HepG2 (cell line): ENCODE measurements around the gene OSBPL3. TPM values are rescaled to one million over a fixed set of nuclear protein-coding genes. Genes with fewer than 3 reads are reported as not detected.

Source experiments
- CBFB ChIP-seq: sonication (generic); formaldehyde crosslinking; IDR thresholded peaks from 2 replicates; pipeline ENCODE4 v1.4.0; 2020; ENCODE audit warnings: missing genetic modification reagents
- CTCF ChIP-seq: sonication (generic); formaldehyde crosslinking; IDR thresholded peaks from 2 replicates; pipeline ENCODE4 v1.5.0; 2020; ENCODE audit warnings: mild to moderate bottlenecking, missing genetic modification reagents, moderate library complexity
- GFI1 ChIP-seq: sonication (generic); formaldehyde crosslinking; IDR thresholded peaks from 2 replicates; pipeline ENCODE4 v1.5.0; 2020; ENCODE audit warnings: missing genetic modification reagents, mild to moderate bottlenecking, borderline replicate concordance
- KAT8 ChIP-seq: IDR thresholded peaks from 2 replicates; pipeline ENCODE4 v1.6.1; 2016; ENCODE audit warnings: missing genetic modification reagents, missing compliant biosample characterization
- NFATC3 ChIP-seq: sonication (generic); formaldehyde crosslinking; IDR thresholded peaks from 2 replicates; pipeline ENCODE4 v1.5.1; 2020; ENCODE audit warnings: mild to moderate bottlenecking, missing genetic modification reagents
- PAXIP1 ChIP-seq: sonication (generic); formaldehyde crosslinking; conservative IDR thresholded peaks from 2 replicates; pipeline ENCODE4 v1.4.0; 2020; ENCODE audit warnings: mild to moderate bottlenecking, missing genetic modification reagents, moderate library complexity
- RCOR2 ChIP-seq: IDR thresholded peaks from 2 replicates; pipeline ENCODE4 v1.6.1; 2016; ENCODE audit warnings: missing biosample characterization, missing genetic modification reagents
- SAP130 ChIP-seq: IDR thresholded peaks from 2 replicates; pipeline ENCODE4 v1.6.1; 2016; ENCODE audit warnings: low read depth
- SOX6 ChIP-seq, 2 experiments: fragments of 450-650 bp in 1 of 2; sonication (generic) in 1 of 2; formaldehyde crosslinking in 1 of 2; IDR thresholded peaks; 2 replicates each; pipeline versions ENCODE4 v1.4.0 to v1.6.1; 2017 to 2020; ENCODE audit warnings: antibody characterized with exemption in 1 of 2, mild to moderate bottlenecking in 1 of 2, missing genetic modification reagents in 1 of 2
- ZBTB3 ChIP-seq: sonication (generic); formaldehyde crosslinking; IDR thresholded peaks from 2 replicates; pipeline ENCODE4 v1.4.0; 2020; ENCODE audit warnings: low read depth, mild to moderate bottlenecking, moderate library complexity, missing genetic modification reagents, borderline replicate concordance
- ZBTB37 ChIP-seq: sonication (generic); formaldehyde crosslinking; IDR thresholded peaks from 2 replicates; pipeline ENCODE4 v1.4.0; 2020; ENCODE audit warnings: mild to moderate bottlenecking, missing genetic modification reagents
- ZFP1 ChIP-seq: IDR thresholded peaks from 2 replicates; pipeline ENCODE4 v1.6.1; 2016
- ZNF317 ChIP-seq: sonication (generic); formaldehyde crosslinking; IDR thresholded peaks from 2 replicates; pipeline ENCODE4 v1.5.0; 2020; ENCODE audit warnings: mild to moderate bottlenecking, missing genetic modification reagents
- ZNF430 ChIP-seq: sonication (generic); formaldehyde crosslinking; IDR thresholded peaks from 2 replicates; pipeline ENCODE4 v1.9.0; 2021; ENCODE audit warnings: mild to moderate bottlenecking, missing genetic modification reagents
- ZNF646 ChIP-seq: sonication (generic); formaldehyde crosslinking; IDR thresholded peaks from 2 replicates; pipeline ENCODE4 v1.9.0; 2021; ENCODE audit warnings: mild to moderate bottlenecking, missing genetic modification reagents
- ZNF879 ChIP-seq: sonication (generic); formaldehyde crosslinking; IDR thresholded peaks from 2 replicates; pipeline ENCODE4 v1.8.1; 2023; ENCODE audit warnings: missing genetic modification reagents
- polyA plus RNA-seq, 8 experiments: library from polyadenylated mRNA; depleted of rRNA in 3 of 8; stranded (reverse) in 7 of 8; unstranded in 1 of 8; fragments of >200 nt; fragmentation: Illumina TruSeq in 4 of 8; extraction: Trizol in 4 of 8; gene quantifications; 2 replicates each; pipeline versions ENCODE4 v1.2.1 to v1.2.3, GENCODE V29; 2011 to 2016; ENCODE audit warnings: low read depth in 4 of 8, missing spikeins in 1 of 8, mixed read lengths in 1 of 8; ENCODE audit not compliant: insufficient read depth in 1 of 8
- total RNA-seq, 5 experiments: library from RNA; depleted of rRNA; stranded (reverse); fragments of >200 nt; fragmentation: Illumina TruSeq; extraction: Trizol; gene quantifications; 2 replicates each; pipeline ENCODE4 v1.2.3, GENCODE V29; 2016; ENCODE audit warnings: low read depth in 1 of 5

The OSBPL3 gene
- total and polyA plus RNA-seq, 2 of the 13 experiments (the other 11 are each of a cell fraction or from before 2014, with no cell fraction given), result 8.8 to 28.9 TPM

- TF ChIP-seq ZNF646 (CRISPR knock-in tag), result peak; percentile 72; the same call in 1 of the 2 replicates
- TF ChIP-seq GFI1, result peak; percentile 93
- no peak for TF ChIP-seq NFATC3 (CRISPR knock-in tag)
- peak; percentile 82 for TF ChIP-seq PAXIP1 (CRISPR knock-in tag)
- TF ChIP-seq ZFP1 (CRISPR knock-in tag), result peak; percentile 75; the same call in 1 of the 2 replicates
- no peak for TF ChIP-seq ZBTB3
- TF ChIP-seq SOX6 (IDR thresholded peaks at IDR 0.05), result no peak
- peak; percentile 87 for TF ChIP-seq SOX6 (CRISPR knock-in tag; IDR thresholded peaks at IDR 0.05)
- 0 out of 2 replicates have a peak, but pooled peaks have one; percentile 13 for TF ChIP-seq CTCF (CRISPR knock-in tag)
- TF ChIP-seq ZNF317 (CRISPR knock-in tag), result peak; percentile 52; the same call in 1 of the 2 replicates
- no peak for TF ChIP-seq CBFB (CRISPR knock-in tag)
- peak; percentile 73 for TF ChIP-seq SAP130
- TF ChIP-seq ZBTB37 (CRISPR knock-in tag), result 0 out of 2 replicates have a peak, but pooled peaks have one; percentile 38
- TF ChIP-seq KAT8, result peak; percentile 51; the same call in 1 of the 2 replicates
- peak; percentile 56; the same call in 1 of the 2 replicates for TF ChIP-seq RCOR2 (CRISPR knock-in tag)
- 0 out of 2 replicates have a peak, but pooled peaks have one; percentile 25 for TF ChIP-seq ZNF430 (CRISPR knock-in tag)
- TF ChIP-seq ZNF879 (CRISPR knock-in tag), result no peak
Measured at GRCh38 chr7:24825931-24826661, 153.9 kb downstream of the OSBPL3 start (continued).
